ENCODE data around the gene KCTD16.

- no peak for TF ChIP-seq POLR2A (IDR thresholded peaks at IDR 0.05)
- TF ChIP-seq CTCF (IDR thresholded peaks at IDR 0.05), result no peak
Measured at GRCh38 chr5:144281784-144282183, 111.1 kb downstream of the KCTD16 start.

Measured in prostate gland (tissue), 2 donors.